ENCODE results near the gene PCDHA12.
A peak's percentile ranks its signal among the peaks of the same experiment; 100 is the strongest.

DNA sequence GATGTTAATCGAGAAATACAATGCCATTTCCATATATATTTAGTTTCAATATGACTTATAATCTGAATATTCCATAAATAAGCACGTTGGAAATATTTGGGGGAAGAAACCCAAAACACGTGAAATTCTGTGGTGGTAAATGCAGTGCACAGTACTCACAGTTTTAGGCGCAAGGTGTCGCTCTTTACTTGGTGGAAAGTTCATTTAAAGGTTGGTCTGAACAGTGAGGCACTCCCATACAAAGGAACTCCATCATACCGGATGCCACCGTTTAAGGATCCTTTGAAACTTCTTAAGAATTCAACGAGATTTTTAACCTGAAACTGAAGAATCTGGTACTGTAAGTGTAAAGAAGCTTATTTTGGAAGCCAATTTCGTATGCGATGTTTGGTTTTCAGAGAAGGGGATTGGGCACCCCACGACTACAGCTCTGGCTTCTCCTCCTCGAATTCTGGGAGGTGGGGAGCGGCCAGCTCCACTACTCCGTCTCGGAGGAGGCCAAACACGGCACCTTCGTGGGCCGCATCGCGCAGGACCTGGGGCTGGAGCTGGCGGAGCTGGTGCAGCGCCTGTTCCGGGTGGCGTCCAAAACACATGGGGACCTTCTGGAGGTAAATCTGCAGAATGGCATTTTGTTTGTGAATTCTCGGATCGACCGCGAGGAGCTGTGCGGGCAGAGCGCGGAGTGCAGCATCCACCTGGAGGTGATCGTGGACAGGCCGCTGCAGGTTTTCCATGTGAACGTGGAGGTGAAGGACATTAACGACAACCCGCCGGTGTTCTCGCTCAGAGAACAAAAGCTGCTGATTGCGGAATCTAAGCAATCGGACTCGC lies 6.2 kb upstream of the PCDHA12 start, which contains the start of gene PCDHA11:
- no peak for TF ChIP-seq POLR2A (IDR thresholded peaks at IDR 0.05; ENCODE audit: low read depth, low read length)
- no peak for TF ChIP-seq EZH2 (IDR thresholded peaks at IDR 0.05; ENCODE audit: borderline replicate concordance, low read depth, low read length, severe bottlenecking)
- no peak for TF ChIP-seq JUN (IDR thresholded peaks at IDR 0.05; ENCODE audit: borderline replicate concordance, insufficient read depth, insufficient read length, low read depth)
- TF ChIP-seq, protein P1, sequence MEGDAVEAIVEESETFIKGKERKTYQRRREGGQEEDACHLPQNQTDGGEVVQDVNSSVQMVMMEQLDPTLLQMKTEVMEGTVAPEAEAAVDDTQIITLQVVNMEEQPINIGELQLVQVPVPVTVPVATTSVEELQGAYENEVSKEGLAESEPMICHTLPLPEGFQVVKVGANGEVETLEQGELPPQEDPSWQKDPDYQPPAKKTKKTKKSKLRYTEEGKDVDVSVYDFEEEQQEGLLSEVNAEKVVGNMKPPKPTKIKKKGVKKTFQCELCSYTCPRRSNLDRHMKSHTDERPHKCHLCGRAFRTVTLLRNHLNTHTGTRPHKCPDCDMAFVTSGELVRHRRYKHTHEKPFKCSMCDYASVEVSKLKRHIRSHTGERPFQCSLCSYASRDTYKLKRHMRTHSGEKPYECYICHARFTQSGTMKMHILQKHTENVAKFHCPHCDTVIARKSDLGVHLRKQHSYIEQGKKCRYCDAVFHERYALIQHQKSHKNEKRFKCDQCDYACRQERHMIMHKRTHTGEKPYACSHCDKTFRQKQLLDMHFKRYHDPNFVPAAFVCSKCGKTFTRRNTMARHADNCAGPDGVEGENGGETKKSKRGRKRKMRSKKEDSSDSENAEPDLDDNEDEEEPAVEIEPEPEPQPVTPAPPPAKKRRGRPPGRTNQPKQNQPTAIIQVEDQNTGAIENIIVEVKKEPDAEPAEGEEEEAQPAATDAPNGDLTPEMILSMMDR (IDR thresholded peaks at IDR 0.05; ENCODE audit: extremely low read depth in 1 of 2, insufficient read depth in 1 of 2, low read depth in 1 of 2, low read length in 2 of 2): peak in 1 of 2 donors; percentile 9
- no peak for TF ChIP-seq POLR2AphosphoS5 (IDR thresholded peaks at IDR 0.05; ENCODE audit: insufficient read depth, low read depth, low read length)
- no peak for TF ChIP-seq MYC (IDR thresholded peaks at IDR 0.05; ENCODE audit: low read depth, low read length)
- TF ChIP-seq, protein P2, sequence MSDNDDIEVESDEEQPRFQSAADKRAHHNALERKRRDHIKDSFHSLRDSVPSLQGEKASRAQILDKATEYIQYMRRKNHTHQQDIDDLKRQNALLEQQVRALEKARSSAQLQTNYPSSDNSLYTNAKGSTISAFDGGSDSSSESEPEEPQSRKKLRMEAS (IDR thresholded peaks at IDR 0.05; ENCODE audit: insufficient read depth, insufficient read length): no peak
- TF ChIP-seq FOS (IDR thresholded peaks at IDR 0.05; ENCODE audit: borderline replicate concordance, insufficient read depth, low read length): no peak
- no peak for TF ChIP-seq GATA2 (IDR thresholded peaks at IDR 0.05; ENCODE audit: insufficient read depth, insufficient read length, low read depth, low read length)
